Neural progenitor cell (in vitro differentiated cells): ENCODE measurements around the gene RAPGEF2.

ENCODE experiments used
- CTCF ChIP-seq: fragments of 200-600 bp; sonication (generic); IDR thresholded peaks from 2 replicates; pipeline ENCODE4 v1.5.1; 2017; ENCODE audit warnings: antibody characterized with exemption, mild to moderate bottlenecking
- EZH2 ChIP-seq: fragments of 200-600 bp; sonication (generic); IDR thresholded peaks from 2 replicates; pipeline ENCODE4 v1.6.1; 2017; ENCODE audit warnings: antibody characterized with exemption, mild to moderate bottlenecking, moderate library complexity
- EZH2phosphoT487 ChIP-seq: fragments of 200-600 bp; sonication (generic); IDR thresholded peaks from 2 replicates; pipeline ENCODE4 v1.6.1; 2017; ENCODE audit warnings: antibody characterized with exemption

GRCh38 chr4:159222043-159222552, 119.2 kb downstream of the RAPGEF2 start:
- TF ChIP-seq CTCF (no peak), EZH2 (no peak), EZH2phosphoT487 (no peak)
